ENCODE results near the gene FBXO3. TPM values are rescaled to one million over a fixed set of nuclear protein-coding genes. Genes with fewer than 3 reads are reported as not detected.

The FBXO3 gene
- total RNA-seq, 1 experiment from 2014 or later, result 22.5 TPM

GRCh38 chr11:33700063-33700501, 74.2 kb downstream of the FBXO3 start:
- H3K4me2 ChIP-seq (ENCODE audit: low read length), result no peak overlapping the region
- no peak for DNase-seq
- intact Hi-C loops (cut with micrococcal nuclease), result loop anchor here (1.0 kb wide), 1 partner anchor 10 kb away; no protein-coding TSS in a partner anchor
- H3K79me2 ChIP-seq (ENCODE audit: low read length), result no peaks in the 10 kb centered on the region
- H3K9ac ChIP-seq (ENCODE audit: low read length), result peak overlapping the region; percentile 97
- peaks cover 15% of the 10 kb centered on the region for H3F3A ChIP-seq (ENCODE audit: low read length, unreplicated experiment)
- POLR2A ChIA-PET (ENCODE audit: unreplicated experiment), result interaction anchor here (0.6 to 3.4 kb wide), 2 partner anchors 9 to 15 kb away, joined by 13 to 45 read pairs; no protein-coding TSS in a partner anchor
- no peak overlapping the region for H3K4me3 ChIP-seq (ENCODE audit: low read length)
- TF ChIP-seq EZH2phosphoT487 (IDR thresholded peaks at IDR 0.05; ENCODE audit: borderline replicate concordance, low read length) (no peak), CTCF (conservative IDR thresholded peaks at IDR 0.05; ENCODE audit: low read depth, low read length) (no peak), EZH2 (IDR thresholded peaks at IDR 0.05; ENCODE audit: low read length, unreplicated experiment) (no peak)
- CTCF ChIA-PET, result interaction anchor here (2.4 to 2.6 kb wide), 2 partner anchors 8 to 42 kb away, joined by 7 to 17 read pairs; no protein-coding TSS in a partner anchor
- H3K4me1 ChIP-seq (ENCODE audit: insufficient read depth, low read length), result peaks cover 61% of the 10 kb centered on the region
- no peak for ATAC-seq
- no TSS peak for BruUV-seq (replicated peaks)
- H4K20me1 ChIP-seq (ENCODE audit: low read length), result no peaks in the 10 kb centered on the region
- H2AFZ ChIP-seq (ENCODE audit: low read length), result no peak overlapping the region
- H3K9me2 ChIP-seq (replicated peaks; ENCODE audit: low read length), result no peaks in the 10 kb centered on the region
- no peaks in the 10 kb centered on the region for H3K9me3 ChIP-seq (ENCODE audit: low read length)
- peak overlapping the region; percentile 99 for H3K27ac ChIP-seq (ENCODE audit: low read length)
- H3K36me3 ChIP-seq (ENCODE audit: low read depth, low read length), result peaks cover 2% of the 10 kb centered on the region; the same call in 1 of the 2 replicates
- H3K27me3 ChIP-seq (ENCODE audit: low read length), result no peaks in the 10 kb centered on the region

- Histone ChIP-seq H3K27ac (ENCODE audit: low read length) (peak overlapping the region; percentile 99), H4K20me1 (ENCODE audit: low read length) (no peaks in the 10 kb centered on the region), H3K9me3 (ENCODE audit: low read length) (no peaks in the 10 kb centered on the region), H3K4me1 (ENCODE audit: insufficient read depth, low read length) (peaks cover 56% of the 10 kb centered on the region), H3K4me2 (ENCODE audit: low read length) (no peak overlapping the region), H3K9me2 (replicated peaks; ENCODE audit: low read length) (no peaks in the 10 kb centered on the region), H3K36me3 (ENCODE audit: low read depth, low read length) (no peaks in the 10 kb centered on the region), H3K79me2 (ENCODE audit: low read length) (no peaks in the 10 kb centered on the region), H3F3A (ENCODE audit: low read length, unreplicated experiment) (peaks cover 15% of the 10 kb centered on the region), H3K9ac (ENCODE audit: low read length) (peak overlapping the region; percentile 97; the same call in 1 of the 2 replicates), H3K4me3 (ENCODE audit: low read length) (no peak overlapping the region), H2AFZ (ENCODE audit: low read length) (no peak overlapping the region), H3K27me3 (ENCODE audit: low read length) (no peaks in the 10 kb centered on the region)
- DNase-seq (no peak), ATAC-seq (no peak)
- TF ChIP-seq CTCF (conservative IDR thresholded peaks at IDR 0.05; ENCODE audit: low read depth, low read length), result no peak
- no peak for TF ChIP-seq EZH2 (IDR thresholded peaks at IDR 0.05; ENCODE audit: low read length, unreplicated experiment)
- TF ChIP-seq EZH2phosphoT487 (IDR thresholded peaks at IDR 0.05; ENCODE audit: borderline replicate concordance, low read length), result no peak
- intact Hi-C loops (cut with micrococcal nuclease), result loop anchor here (1.0 to 10.0 kb wide), 2 partner anchors 9 to 105 kb away; no protein-coding TSS in a partner anchor
- BruUV-seq (replicated peaks), result no TSS peak
- POLR2A ChIA-PET (ENCODE audit: unreplicated experiment), result no interaction called here
- CTCF ChIA-PET, result no interaction called here
These were observed 74.7 kb downstream of the FBXO3 start for GRCh38 chr11:33699515-33700062.

- H3K4me2 ChIP-seq (ENCODE audit: low read length), result no peak overlapping the region
These were observed 75.4 kb downstream of the FBXO3 start for GRCh38 chr11:33698921-33699320.

More at GRCh38 chr11:33698921-33699320, 75.4 kb downstream of the FBXO3 start:
- peaks cover 10% of the 10 kb centered on the region for H3F3A ChIP-seq (ENCODE audit: low read length, unreplicated experiment)
- DNase-seq (no peak), ATAC-seq (no peak)
- no peaks in the 10 kb centered on the region for H3K27me3 ChIP-seq (ENCODE audit: low read length)
- no peak overlapping the region for H2AFZ ChIP-seq (ENCODE audit: low read length)
- H3K9ac ChIP-seq (ENCODE audit: low read length), result no peak overlapping the region
- no peaks in the 10 kb centered on the region for H3K9me2 ChIP-seq (replicated peaks; ENCODE audit: low read length)
- no TSS peak for BruUV-seq (replicated peaks)
- no peaks in the 10 kb centered on the region for H3K9me3 ChIP-seq (ENCODE audit: low read length)
- no peak overlapping the region for H3K4me3 ChIP-seq (ENCODE audit: low read length)
- intact Hi-C loops (cut with micrococcal nuclease), result loop anchor here (10.0 kb wide), 1 partner anchor 106 kb away; no protein-coding TSS in a partner anchor
- ChIA-PET CTCF (no interaction called here), POLR2A (ENCODE audit: unreplicated experiment) (no interaction called here)
- no peaks in the 10 kb centered on the region for H3K79me2 ChIP-seq (ENCODE audit: low read length)
- H3K4me1 ChIP-seq (ENCODE audit: insufficient read depth, low read length), result peaks cover 49% of the 10 kb centered on the region
- H3K27ac ChIP-seq (ENCODE audit: low read length), result no peak overlapping the region
- H4K20me1 ChIP-seq (ENCODE audit: low read length), result no peaks in the 10 kb centered on the region
- H3K36me3 ChIP-seq (ENCODE audit: low read depth, low read length), result no peaks in the 10 kb centered on the region
- TF ChIP-seq EZH2phosphoT487 (IDR thresholded peaks at IDR 0.05; ENCODE audit: borderline replicate concordance, low read length) (no peak), EZH2 (IDR thresholded peaks at IDR 0.05; ENCODE audit: low read length, unreplicated experiment) (no peak), CTCF (conservative IDR thresholded peaks at IDR 0.05; ENCODE audit: low read depth, low read length) (no peak)
